ENCODE data around the gene NCBP3. TPM values are rescaled to one million over a fixed set of nuclear protein-coding genes. Genes with fewer than 3 reads are reported as not detected.

The NCBP3 gene
- total and polyA plus RNA-seq, 2 of the 8 experiments (the other 6 are each of a cell fraction or from before 2014, with no cell fraction given): 19.6 to 46.1 TPM

DNA sequence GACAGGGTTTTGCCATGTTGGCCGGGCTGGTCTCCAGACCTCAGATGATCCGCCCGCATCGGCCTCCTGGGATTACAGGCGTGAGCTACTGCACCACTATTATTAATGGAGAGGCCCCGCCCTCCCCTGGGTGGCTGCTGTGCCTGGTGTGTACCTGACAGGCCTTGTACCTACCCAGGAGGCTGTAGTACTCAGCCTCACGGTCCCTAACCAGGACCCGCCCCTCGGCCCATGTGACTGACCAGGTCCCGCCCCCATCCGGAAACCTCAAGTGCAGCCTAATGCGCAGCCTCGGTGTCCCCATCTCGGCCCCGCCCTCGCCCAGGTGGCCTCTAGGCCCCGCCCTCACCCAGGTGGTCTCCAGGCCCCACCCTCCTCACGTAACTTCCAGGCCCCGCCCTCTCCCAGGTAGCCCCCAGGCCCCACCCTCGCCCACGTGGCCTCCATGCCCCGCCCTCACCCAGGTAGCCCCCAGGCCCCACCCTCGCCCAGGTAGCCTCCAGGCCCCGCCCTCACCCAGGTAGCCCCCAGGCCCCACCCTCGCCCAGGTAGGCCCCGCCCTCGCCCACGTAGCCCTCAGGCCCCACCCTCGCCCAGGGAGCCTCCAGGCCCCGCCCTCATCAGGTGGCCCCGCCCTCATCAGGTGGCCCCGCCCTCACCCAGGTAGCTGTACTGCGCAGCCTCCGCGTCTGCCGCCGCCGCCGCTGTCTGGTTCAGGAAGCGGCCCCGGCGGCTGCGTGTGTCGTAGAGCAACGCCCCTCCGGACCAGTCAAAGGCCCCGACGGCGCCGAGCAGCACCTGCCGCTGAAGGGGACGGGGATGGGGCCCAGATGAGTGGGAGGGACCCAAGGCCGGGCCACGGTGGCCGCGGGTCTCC, 91.3 kb downstream of the NCBP3 start:
- peak; percentile 68 for FAIRE-seq
- TF ChIP-seq TAF7 (optimal IDR thresholded peaks at IDR 0.05; ENCODE audit: borderline replicate concordance, low read depth, low read length) (peak; percentile 31), POLR2A (IDR thresholded peaks at IDR 0.05; ENCODE audit: control extremely low read depth in 1 of 2, low read depth in 2 of 2, low read length in 2 of 2) (peak in 1 of 2 experiments; percentile 74; a peak in 2 of 3 replicates), NRF1 (IDR thresholded peaks at IDR 0.05; ENCODE audit: low read depth, low read length) (peak; percentile 51), PHF8 (conservative IDR thresholded peaks at IDR 0.05; ENCODE audit: low read depth, low read length) (peak; percentile 79), POLR2AphosphoS5 (IDR thresholded peaks at IDR 0.05; ENCODE audit: low read depth, low read length) (peak; percentile 60), BACH1 (IDR thresholded peaks at IDR 0.05; ENCODE audit: low read length) (no peak), SP1 (IDR thresholded peaks at IDR 0.05; ENCODE audit: low read depth, low read length) (peak; percentile 61; the same call in 1 of the 2 replicates), BCL11A (IDR thresholded peaks at IDR 0.05; ENCODE audit: low read depth in 2 of 2, low read length in 2 of 2) (no peak), TAF1 (IDR thresholded peaks at IDR 0.05; ENCODE audit: low read depth, low read length) (peak; percentile 75)
- TF ChIP-seq, protein P1, sequence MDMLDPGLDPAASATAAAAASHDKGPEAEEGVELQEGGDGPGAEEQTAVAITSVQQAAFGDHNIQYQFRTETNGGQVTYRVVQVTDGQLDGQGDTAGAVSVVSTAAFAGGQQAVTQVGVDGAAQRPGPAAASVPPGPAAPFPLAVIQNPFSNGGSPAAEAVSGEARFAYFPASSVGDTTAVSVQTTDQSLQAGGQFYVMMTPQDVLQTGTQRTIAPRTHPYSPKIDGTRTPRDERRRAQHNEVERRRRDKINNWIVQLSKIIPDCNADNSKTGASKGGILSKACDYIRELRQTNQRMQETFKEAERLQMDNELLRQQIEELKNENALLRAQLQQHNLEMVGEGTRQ (IDR thresholded peaks at IDR 0.05; ENCODE audit: low read length): peak; percentile 84

More for the DNA sequence above, 91.3 kb downstream of the NCBP3 start:
- Histone ChIP-seq H2BK5ac (ENCODE audit: low read depth, low read length) (peak overlapping the region; percentile 66; the same call in 1 of the 2 replicates), H3K56ac (replicated peaks; ENCODE audit: insufficient read length, low read depth, low read length) (no peak overlapping the region), H3K4ac (replicated peaks; ENCODE audit: insufficient read length, low read depth, low read length) (no peak overlapping the region), H4K91ac (replicated peaks; ENCODE audit: insufficient read length, low read length) (peak overlapping the region; percentile 72), H3K4me2 (ENCODE audit: insufficient read depth in 1 of 2, low read depth in 2 of 2, low read length in 2 of 2) (peak overlapping the region; percentile 89 to 96), H3K4me1 (replicated peaks in 1 of 4; ENCODE audit: control insufficient read depth in 3 of 4, insufficient read depth in 4 of 4, low read length in 3 of 4) (peaks cover 0 to 5% (median 3%) of the 10 kb centered on the region in 4 experiments; a peak in 4 of 7 replicates), H4K20me1 (replicated peaks in 1 of 2; ENCODE audit: control insufficient read depth in 1 of 2, insufficient read depth in 2 of 2, low read length in 2 of 2) (no peaks in the 10 kb centered on the region), H2BK20ac (ENCODE audit: low read length) (no peak overlapping the region), H2BK120ac (replicated peaks; ENCODE audit: low read depth, low read length) (no peak overlapping the region), H3K79me1 (ENCODE audit: low read depth, low read length) (no peaks in the 10 kb centered on the region), H3K36me3 (ENCODE audit: control insufficient read depth in 2 of 4, insufficient read depth in 4 of 4, low read length in 3 of 4) (no peaks in the 10 kb centered on the region), H2AFZ (ENCODE audit: low read length) (no peak overlapping the region; the same call in 1 of the 2 replicates), H3K9me3 (ENCODE audit: insufficient read depth in 2 of 2, low read depth in 1 of 2, low read length in 1 of 2) (no peaks in the 10 kb centered on the region), H3K27me3 (replicated peaks in 1 of 4; ENCODE audit: control insufficient read depth in 3 of 4, extremely low read depth in 1 of 4, insufficient read depth in 3 of 4, low read length in 3 of 4) (no peaks in the 10 kb centered on the region), H3K4me3 (ENCODE audit: extremely low read depth in 1 of 4, insufficient read depth in 2 of 4, low read depth in 3 of 4, low read length in 4 of 4) (peak overlapping the region; percentile 57 to 73 (median 66)), H4K8ac (ENCODE audit: extremely low read depth, insufficient read depth, low read length) (peak overlapping the region; percentile 81), H3K18ac (ENCODE audit: extremely low read depth, low read length) (peak overlapping the region; percentile 78; the same call in 1 of the 2 replicates), H3K79me2 (ENCODE audit: control insufficient read depth in 1 of 2, insufficient read depth in 2 of 2, low read length in 2 of 2) (no peaks in the 10 kb centered on the region), H2BK12ac (ENCODE audit: low read depth, low read length) (peak overlapping the region; percentile 30; the same call in 1 of the 2 replicates), H3K14ac (ENCODE audit: insufficient read length) (no peak overlapping the region), H2AK5ac (ENCODE audit: low read depth, low read length) (no peak overlapping the region), H4K5ac (ENCODE audit: insufficient read length, low read depth, low read length) (peak overlapping the region; percentile 75), H3K9ac (replicated peaks in 1 of 4; ENCODE audit: extremely low read depth in 1 of 4, low read depth in 3 of 4, low read length in 3 of 4) (peak overlapping the region; percentile 57 to 78 (median 72)), H3K23ac (ENCODE audit: insufficient read length) (no peak overlapping the region), H3K27ac (ENCODE audit: low read depth, low read length) (peak overlapping the region; percentile 60; the same call in 1 of the 2 replicates), H3K23me2 (ENCODE audit: low read depth, low read length) (peaks cover 4% of the 10 kb centered on the region; the same call in 1 of the 2 replicates), H2BK15ac (ENCODE audit: low read length) (no peak overlapping the region)
- 7% methylated on average over 23 of the region's 56 CpGs; no CpG with 5 or more reads in 1 of the 2 experiments for WGBS, 2 experiments (ENCODE audit: extremely low coverage in 1 of 2, insufficient coverage in 1 of 2, insufficient read length in 1 of 2, insufficient replicate concordance in 2 of 2, low coverage in 1 of 2, low lambda C conversion rate in 2 of 2, missing lambda C conversion rate in 1 of 2)
- ChIA-PET POLR2A (ENCODE audit: partially characterized antibody) (interaction anchor here (0.6 to 1.4 kb wide), 2 partner anchors 91 to 1432 kb away, joined by 3 read pairs; no protein-coding TSS in a partner anchor), CTCF (ENCODE audit: partially characterized antibody) (interaction anchor here (0.7 to 1.9 kb wide), 6 partner anchors 15 to 90 kb away, joined by 3 to 17 read pairs (median 5); partner anchors contain the start of gene NCBP3)
- DNase-seq (ENCODE audit: low read depth in 1 of 2, low spot score in 2 of 2): peak; percentile 99 to 100
